Fibroblast of pulmonary artery (primary cell): ENCODE data around the gene BCL7C.
A peak's percentile ranks its signal among the peaks of the same experiment; 100 is the strongest.

ENCODE experiments used
- DNase-seq: peaks from one replicate; pipeline ENCODE4 v3.0.0-alpha.2; 2010; ENCODE audit warnings: low read depth
- H3K4me3 ChIP-seq: replicated peaks from 2 replicates; pipeline ENCODE4 v1.5.1; 2011; ENCODE audit warnings: low read depth, mild to moderate bottlenecking, control low read depth, low read length, moderate library complexity
- TF ChIP-seq, protein P1 (sequence below): IDR thresholded peaks from 2 replicates; pipeline ENCODE4 v1.5.1; 2011; ENCODE audit warnings: mild to moderate bottlenecking, control low read depth, low read length, inconsistent platforms; ENCODE audit errors: missing control alignments

The BCL7C gene

DNA sequence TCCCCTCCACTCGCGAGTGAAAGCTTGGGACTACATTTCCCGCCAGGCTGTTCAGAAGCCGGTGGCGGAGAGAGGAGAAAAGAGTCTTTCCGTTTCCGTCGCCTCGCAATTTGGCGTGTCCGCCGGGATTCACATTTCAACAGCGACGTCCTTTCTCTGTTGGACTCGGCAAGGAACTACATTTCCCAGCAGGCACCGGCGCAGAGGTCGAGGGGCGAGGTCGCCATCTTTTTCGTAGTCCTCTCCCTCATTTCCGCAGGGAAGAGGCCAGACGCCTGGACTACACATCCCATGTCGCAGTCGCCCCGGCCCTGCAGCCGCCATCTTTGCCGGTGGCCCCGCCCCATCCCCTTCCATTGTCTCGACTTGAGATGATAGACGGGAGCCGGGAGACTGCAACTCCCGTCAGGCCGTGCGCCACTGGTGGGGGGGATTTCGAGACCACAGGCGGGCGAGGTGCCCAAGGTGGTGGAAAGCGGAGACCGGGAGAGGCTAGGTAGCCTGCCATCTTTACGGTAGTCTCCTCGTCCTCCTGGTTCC, 28.6 kb upstream of the BCL7C start:
- TF ChIP-seq, protein P1, sequence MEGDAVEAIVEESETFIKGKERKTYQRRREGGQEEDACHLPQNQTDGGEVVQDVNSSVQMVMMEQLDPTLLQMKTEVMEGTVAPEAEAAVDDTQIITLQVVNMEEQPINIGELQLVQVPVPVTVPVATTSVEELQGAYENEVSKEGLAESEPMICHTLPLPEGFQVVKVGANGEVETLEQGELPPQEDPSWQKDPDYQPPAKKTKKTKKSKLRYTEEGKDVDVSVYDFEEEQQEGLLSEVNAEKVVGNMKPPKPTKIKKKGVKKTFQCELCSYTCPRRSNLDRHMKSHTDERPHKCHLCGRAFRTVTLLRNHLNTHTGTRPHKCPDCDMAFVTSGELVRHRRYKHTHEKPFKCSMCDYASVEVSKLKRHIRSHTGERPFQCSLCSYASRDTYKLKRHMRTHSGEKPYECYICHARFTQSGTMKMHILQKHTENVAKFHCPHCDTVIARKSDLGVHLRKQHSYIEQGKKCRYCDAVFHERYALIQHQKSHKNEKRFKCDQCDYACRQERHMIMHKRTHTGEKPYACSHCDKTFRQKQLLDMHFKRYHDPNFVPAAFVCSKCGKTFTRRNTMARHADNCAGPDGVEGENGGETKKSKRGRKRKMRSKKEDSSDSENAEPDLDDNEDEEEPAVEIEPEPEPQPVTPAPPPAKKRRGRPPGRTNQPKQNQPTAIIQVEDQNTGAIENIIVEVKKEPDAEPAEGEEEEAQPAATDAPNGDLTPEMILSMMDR = no peak
- DNase-seq = peak; percentile 100
- H3K4me3 ChIP-seq = peak overlapping the region; percentile 69

DNA sequence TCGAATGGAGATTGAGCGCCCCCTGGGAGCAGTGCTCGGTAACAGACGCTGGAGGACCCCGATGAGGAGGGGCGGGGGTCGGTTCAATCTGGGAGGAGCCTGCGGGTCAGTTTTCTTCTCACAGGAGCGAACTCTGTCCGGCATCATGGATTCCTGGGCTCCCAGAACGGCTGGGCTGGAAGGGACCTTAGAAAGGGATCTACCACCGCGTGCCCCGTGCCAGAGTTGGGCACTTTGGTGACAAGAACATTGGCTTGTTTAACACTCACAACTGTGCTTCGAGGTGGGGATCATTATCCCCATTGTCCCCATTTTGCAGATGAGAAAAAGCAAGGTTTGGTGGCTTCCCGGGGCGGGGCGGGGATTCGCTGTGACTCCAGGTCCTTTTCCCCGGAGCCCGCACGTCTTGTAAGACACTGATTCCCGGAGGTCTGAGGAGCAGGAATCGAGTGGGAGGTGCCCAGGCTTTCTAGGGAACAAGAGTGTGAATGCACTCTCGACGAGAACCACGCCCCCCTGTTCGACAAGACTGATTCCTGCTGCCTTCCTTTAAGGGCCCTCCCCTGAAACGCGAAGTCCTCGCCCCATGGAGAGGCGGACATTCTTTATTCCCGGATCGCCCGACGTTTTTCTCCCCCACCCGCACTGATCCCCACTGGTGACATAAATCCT, 28.0 kb upstream of the BCL7C start:
- H3K4me3 ChIP-seq = peak overlapping the region; percentile 60
- TF ChIP-seq, protein P1 = peak; percentile 92
- DNase-seq = peak; percentile 92

DNA sequence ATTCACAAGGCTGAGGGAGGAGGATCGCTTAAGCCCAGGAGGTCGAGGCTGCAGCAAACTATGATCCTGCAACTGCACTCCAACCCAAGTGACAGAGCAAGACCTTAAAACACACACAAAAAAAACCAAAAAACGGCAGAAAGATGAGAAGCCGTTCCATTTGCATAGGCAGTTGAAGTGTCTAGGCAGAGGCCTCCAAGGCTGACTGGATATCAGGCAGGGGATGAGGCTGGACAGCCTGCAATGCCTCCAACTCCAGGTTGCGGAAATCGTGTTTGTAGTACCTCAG, 27.5 kb upstream of the BCL7C start:
- TF ChIP-seq, protein P1 = no peak
- peak overlapping the region; percentile 60 for H3K4me3 ChIP-seq
- no peak for DNase-seq

DNA sequence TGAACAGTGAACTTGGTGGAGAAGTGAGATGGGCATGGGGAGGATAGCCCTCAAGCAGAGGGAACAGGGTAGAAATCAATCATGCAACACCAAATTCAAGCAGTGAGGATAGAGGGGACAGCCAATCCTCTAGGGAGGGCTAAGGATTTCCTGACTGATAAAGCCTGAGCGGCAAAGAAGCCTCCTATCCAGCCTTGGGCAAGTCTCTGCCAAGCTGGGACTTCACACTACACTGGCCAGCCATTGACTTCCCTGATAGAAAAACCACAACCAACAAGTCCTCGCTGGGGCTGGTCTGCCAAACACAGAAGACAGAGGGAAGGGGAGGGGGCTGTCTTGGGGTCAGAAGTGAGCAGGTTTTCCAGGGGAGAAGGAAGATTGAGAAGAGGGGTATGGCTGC, 27.0 kb upstream of the BCL7C start:
- TF ChIP-seq, protein P1 = no peak
- DNase-seq = no peak
- H3K4me3 ChIP-seq = no peak overlapping the region

DNA sequence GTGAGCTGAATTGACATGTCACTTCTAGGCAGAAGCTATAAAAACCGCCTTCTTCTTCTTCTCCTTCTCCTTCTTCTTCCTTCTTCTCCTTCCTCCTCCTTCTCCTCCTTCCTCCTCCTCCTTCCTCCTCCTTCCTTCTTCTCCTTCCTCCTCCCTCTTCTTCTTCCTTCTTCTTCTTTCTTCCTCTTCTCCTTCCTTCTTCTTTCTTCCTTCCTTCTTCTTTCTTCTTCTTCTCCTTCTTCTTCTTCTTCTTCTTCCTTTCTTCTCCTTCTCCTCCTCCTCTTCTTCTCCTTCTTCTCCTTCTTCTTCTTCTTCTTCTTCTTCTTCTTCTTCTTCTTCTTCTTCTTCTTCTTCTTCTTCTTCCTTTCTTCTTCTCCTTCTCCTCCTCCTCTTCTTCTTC, 24.7 kb upstream of the BCL7C start:
- TF ChIP-seq, protein P1 = no peak
- H3K4me3 ChIP-seq = no peak overlapping the region
- no peak for DNase-seq

DNA sequence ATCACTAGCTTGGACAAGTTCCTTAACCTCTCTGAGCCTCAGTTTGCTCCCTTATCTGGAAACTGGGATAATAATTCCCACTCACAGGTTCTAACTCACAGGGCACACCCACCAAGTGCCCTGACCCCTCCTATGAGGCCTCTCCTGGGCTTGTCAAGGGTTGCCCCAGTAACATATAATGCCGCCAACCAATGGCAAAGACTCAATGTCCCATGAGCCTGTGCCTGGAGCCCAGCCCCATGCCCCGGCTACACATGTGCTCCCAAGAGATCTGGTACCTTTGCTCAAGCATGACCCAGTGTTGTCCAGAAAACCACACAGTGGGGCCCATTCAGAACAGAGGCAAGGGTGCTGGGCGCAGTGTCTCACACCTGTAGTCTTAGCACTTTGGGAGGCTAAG, 21.0 kb upstream of the BCL7C start:
- DNase-seq = no peak
- TF ChIP-seq, protein P1 = no peak
- H3K4me3 ChIP-seq = no peak overlapping the region

DNA sequence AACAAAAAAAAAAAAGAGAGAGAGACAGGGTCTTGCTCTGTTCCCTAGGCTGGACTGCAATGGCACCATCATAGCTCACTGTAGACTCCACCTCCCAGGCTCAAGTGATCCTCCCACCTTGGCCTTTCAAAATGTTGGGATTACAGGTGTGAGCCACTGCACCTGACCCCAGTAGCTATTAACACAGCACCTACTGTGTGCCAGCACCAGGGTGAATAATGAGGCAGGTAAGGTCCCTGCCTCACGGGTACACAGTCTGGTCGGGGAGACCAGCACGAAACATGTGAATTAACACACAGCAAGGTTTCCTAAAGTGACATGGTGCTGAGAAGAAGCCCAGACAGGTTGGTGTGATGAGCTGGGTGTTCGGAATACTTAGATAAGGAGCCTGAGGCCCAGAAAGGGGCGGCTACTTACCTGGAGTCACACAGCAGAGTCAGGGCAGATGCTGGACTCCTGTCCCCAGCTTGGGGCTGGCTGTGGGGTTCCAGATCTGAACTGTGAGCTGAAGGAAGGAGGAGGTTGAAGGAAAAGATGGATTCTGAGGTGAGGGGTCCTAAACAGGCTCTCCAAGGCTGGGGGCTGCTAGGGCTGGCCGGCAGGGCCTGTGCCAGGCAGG, 19.0 kb upstream of the BCL7C start:
- no peak for DNase-seq
- H3K4me3 ChIP-seq = no peak overlapping the region
- TF ChIP-seq, protein P1 = no peak
